Measurements from ENCODE around the gene TFPI.
"Not testable (repeated sequence)": the region's sequence is repeated elsewhere in the genome, so short reads cannot be mapped to it uniquely, and the experiment has no call there.

Gene TFPI

DNA sequence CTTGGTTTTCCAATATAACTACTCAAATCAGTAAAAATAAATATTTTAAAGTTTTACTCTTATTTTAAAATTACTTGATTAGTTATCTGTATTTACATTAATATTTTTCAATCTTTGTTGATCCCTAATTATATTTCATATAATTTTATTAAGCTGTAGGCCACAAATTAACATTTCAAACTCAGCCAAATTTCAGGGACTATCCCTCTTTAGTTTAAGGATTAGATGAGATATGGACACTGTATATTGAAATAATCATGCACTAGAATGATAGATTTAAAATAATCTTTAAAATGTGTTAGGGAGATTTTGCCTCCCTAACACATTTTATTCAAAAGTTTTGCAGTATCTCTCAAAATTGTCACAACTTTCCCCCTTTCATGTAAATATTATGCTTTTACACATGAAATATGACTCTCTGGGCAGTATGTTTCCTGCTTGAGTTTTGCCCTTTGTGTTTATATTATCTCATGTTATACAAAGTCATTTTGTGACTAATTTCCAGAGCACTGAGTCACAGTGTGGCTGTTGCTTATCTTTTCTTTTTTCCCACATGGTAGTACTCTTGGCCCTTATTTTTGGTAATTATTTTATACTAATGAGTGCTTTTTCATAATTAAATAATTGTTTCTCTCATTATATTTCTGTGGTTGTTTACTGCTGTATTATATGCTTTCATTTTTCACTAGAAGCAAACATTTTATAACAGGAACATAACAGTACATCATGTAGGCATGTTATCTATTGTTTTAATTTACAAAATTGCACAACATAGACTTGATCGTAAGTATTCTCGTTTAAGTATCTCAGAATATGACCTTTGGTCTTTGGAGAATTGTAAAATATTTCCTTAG lies 1.2 kb downstream of the TFPI start:
- no peak for DNase-seq

DNA sequence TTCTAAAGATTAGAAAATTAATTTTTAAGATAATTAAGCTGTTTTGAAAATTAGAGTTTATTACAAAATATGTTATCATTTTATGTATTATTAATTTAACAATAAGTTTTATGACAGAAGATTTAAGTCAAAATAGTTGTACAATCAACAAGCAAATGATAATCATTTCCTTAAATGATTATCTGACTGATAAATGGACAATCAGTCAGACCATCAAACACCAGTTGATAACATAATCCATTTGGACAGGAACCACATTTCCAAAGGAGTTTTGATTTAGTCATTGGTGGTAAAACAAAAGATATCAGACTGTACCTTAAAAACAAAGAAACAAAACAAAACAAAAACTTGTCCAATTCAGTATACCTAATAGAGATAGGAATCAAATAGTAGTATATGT lies 1.9 kb downstream of the TFPI start:
- DNase-seq: no peak

DNA sequence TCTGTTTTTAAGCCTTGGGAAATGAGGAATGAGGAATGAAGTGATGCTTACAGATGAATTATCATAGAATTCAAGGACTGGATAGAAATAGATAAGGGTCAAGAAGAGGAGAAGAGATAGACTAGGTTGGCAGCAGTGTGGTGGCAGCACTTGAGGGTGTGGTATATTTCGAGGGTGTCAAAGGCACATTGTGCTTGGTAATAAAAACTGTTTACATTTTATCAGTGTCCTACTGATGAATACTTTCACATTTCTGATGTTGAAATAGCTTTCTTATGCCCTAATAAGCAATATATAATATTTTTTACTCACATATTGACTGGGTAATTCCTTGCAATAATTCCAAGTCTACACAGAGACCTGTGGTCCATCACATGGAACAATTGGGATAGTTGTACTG lies 3.4 kb downstream of the TFPI start:
- DNase-seq: no peak

- DNase-seq: no peak
These were observed 4.2 kb downstream of the TFPI start for GRCh38 chr2:187549951-187550555.

- no peak for DNase-seq
These were observed 5.0 kb downstream of the TFPI start for GRCh38 chr2:187549193-187549592.

DNA sequence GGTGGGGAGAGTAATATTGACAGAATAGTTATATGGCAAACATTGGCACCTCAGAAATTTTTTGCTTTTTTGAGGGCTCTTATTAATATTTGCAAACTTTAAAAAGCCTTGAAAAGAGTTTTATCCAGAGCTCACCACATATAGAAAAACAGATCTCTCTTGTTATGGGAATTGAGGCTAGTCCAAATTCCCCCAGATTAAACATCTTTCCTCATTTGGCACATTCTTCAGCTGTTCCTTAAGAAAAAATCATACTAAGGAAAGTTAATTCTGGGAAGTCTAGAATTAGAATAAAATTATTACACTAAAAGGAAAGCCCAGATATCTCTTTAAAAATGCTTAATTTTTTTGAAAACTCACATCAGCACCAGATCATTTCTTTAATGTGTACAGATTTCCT lies 5.6 kb downstream of the TFPI start:
- no peak for DNase-seq

DNA sequence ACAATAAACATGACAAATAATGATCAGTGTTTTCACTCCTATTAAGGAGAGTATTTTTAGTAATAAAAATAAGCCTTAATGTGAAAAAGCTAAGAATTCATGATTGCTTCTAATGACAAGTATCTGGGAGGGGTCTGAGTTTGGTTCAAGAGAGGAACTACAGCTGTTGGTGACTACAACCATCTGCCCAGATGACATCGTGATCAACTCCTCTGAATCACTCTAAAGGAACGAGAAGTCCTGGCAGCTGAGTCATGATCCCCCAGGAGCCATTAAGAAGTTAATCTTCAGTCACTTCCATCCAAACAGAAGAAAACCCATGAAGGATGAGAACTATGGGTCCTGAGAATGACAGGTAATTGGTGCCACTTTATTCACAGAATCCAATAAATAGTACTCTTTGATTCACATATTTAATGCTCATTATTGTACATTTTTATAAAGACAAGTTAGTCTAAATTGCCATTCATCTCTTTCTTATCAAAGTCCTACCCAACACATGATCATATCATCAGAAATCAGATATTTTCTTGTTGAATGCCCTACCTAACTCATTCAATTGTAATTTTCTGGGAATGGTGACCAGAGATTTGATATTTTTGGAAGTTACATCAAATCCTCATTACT lies 6.8 kb downstream of the TFPI start:
- DNase-seq: no peak

GRCh38 chr2:187546762-187547333 lies 7.4 kb downstream of the TFPI start:
- no peak for DNase-seq

DNA sequence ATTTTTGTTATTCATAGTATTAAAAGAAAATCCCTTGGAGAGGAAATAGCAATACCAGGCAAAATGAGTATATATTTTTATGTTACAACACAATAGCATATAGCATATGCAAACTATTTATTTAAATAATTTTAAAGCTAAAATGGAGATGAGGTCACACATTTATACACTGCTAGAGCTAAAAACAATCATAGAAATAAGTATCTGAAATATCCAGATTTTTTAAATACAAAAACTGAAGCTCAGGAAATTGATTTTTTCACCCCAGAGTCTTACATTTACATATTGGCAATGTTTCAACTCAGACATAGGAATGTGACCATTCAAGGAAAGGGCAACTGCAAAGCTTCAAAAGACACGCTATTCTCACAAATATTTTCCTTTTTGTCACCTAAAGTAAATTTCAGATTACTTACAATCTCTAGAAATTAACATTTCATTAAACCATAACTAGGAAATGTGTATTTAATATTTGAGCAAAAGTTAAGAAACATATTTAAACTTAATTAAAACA lies 8.9 kb downstream of the TFPI start:
- no peak for DNase-seq

- DNase-seq: no peak
These were observed 9.7 kb downstream of the TFPI start for GRCh38 chr2:187544371-187545080.

DNA sequence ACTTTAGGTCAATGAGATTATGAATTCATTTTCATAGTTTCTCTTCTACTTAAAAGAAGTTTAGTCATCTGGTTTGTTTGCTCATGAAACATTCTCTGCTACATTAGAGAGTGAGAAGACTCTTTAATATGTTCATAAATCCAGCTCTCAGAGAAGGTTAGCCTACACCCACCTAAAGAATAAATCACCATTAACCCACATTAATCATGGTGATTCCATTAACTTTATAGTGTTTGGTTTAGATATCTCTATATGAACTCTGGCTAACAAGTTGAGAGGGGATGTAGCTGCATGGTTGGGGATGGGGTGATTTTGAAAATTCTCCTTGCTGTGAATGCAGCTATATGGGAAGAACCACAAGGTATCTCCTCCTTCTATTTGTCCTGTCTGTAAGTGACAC lies 10.7 kb downstream of the TFPI start:
- DNase-seq: no peak

DNA sequence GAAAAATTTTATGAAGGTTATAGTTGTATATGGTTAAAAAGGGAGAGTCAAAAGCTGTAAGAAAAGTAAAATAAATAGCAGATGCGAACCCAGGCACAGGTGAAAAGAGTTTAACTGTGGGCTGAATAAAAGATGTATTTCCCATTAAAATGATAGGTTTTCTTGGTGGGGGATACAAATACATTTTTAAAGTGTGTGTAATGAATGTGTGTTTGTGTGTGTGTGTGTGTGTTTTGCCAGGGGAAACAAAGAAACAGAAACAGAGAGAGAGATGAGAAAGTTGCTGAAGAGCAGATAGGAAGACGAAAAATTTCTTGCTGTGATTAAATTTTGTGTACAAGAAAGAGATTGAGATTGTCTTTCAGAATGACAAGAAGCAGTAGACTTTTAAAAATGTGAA lies 12.1 kb downstream of the TFPI start:
- DNase-seq: no peak

- DNase-seq: no peak
These were observed 12.8 kb downstream of the TFPI start for GRCh38 chr2:187541086-187542085.

DNA sequence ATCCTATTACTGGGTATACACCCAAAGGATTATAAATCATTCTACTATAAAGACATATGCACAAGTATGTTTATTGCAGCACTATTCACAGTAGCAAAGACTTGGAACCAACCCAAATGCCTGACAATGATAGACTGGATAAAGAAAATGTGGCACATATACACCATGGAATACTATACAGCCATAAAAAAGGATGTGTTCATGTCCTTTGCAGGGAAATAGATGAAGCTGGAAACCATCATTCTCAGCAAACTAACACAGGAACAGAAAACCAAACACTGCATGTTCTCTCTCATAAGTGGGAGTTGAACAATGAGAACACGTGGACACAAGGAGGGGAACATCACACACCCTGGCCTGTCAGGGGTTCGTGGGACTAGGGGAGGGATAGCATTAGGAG lies 16.0 kb downstream of the TFPI start:
- not testable (repeated sequence) for DNase-seq

GRCh38 chr2:187535381-187535780 lies 18.9 kb downstream of the TFPI start:
- not testable (repeated sequence) for DNase-seq

DNA sequence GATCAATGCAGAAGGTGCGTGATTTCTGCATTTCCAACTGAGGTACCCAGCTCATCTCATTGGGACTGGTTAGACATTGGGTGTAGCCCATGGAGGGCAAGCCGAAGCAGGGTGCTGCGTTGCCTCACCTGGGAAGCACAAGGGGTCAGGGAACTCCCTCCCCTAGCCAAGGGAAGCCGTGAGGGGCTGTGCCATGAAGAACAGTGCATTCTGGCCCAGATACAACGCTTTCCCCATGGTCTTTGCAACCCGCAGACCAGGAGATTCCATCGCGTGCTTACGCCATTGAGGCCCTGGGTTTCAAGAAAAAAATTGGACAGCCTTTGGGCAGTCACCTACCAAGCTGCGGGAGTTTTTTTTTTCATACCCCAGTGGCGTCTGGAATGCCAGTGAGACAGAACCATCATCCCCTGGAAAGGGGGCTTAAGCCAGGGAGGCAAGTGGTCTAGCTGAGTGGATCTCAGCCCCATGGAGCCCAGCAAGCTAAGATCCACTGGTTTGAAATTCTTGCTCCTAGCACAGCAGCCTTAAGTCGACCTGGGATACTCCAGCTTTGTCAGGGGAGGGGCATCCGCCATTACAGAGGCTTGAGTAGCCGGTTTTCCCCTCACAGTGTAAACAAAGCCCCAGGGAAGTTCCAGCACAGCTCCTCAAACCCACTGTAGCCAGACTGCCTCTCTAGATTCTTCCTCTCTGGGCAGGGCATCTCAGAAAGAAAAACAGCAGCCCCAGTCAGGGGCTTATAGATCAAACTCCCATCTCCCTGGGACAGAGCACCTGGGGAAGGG lies 21.7 kb downstream of the TFPI start:
- no peak for DNase-seq

DNA sequence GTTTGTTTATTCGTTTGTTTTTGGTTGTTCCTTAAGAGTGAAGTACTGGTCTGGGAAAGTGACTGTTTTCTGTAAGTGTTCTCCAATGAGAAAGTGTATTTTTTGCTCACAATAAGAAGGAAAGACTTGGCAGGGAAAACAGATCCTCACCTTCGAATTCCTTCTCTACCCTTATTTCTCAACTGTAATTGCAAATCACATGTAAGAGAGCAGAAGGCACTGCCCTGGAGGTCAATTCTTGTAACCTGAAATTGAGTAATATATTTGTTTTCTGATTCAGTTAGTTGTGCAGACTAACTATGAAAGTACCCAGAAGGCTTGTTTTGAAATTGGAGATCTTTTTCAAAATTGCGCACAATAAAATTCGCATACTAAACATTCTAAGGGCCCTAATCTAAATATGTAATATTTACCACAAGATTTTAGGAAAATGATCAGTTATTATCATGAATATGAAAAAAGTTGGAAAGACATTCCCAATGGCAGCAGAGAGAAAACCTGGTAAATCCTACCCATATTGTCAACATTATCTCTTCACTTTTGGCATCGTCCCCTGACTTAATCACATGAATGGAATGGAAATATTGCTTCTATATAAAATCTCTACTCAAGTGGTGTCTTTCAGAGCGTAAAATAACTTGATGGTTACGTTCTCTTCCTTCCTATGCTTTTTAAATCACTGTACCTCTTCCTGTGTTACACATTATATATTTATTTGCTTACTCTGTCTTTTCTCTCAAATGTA lies 24.1 kb downstream of the TFPI start:
- DNase-seq: no peak

- DNase-seq: no peak
These were observed 24.8 kb downstream of the TFPI start for GRCh38 chr2:187529248-187529976.

GRCh38 chr2:187528042-187528441 lies 26.2 kb downstream of the TFPI start:
- no peak for DNase-seq
